ENCODE data around the gene BRD2. TPM values are rescaled to one million over a fixed set of nuclear protein-coding genes. Genes with fewer than 3 reads are reported as not detected.

The BRD2 gene
- total RNA-seq, 3 donors from 2014 or later = 133 to 195 (median 168) TPM

GRCh38 chr6:32967151-32968091, 973 bp upstream of the BRD2 start:
- TF ChIP-seq CTCF (IDR thresholded peaks at IDR 0.05) = peak; percentile 44
- no peak for ATAC-seq
- no peaks in the 10 kb centered on the region for H3K36me3 ChIP-seq (ENCODE audit: low read depth)
- DNase-seq = no peak
- H3K4me3 ChIP-seq = peak overlapping the region; percentile 66
- intact Hi-C loops (cut with DNase I, micrococcal nuclease) = no loop called here
- no peaks in the 10 kb centered on the region for H3K9me3 ChIP-seq
- H3K4me1 ChIP-seq (ENCODE audit: low read depth) = peaks cover 16% of the 10 kb centered on the region

- no peaks in the 10 kb centered on the region for H3K36me3 ChIP-seq (ENCODE audit: low read depth)
- intact Hi-C loops (cut with DNase I, micrococcal nuclease) = no loop called here
- H3K4me1 ChIP-seq (ENCODE audit: low read depth) = peaks cover 16% of the 10 kb centered on the region
- H3K9me3 ChIP-seq = no peaks in the 10 kb centered on the region
- peak overlapping the region; percentile 66 for H3K4me3 ChIP-seq
- TF ChIP-seq CTCF (IDR thresholded peaks at IDR 0.05) = no peak
- ATAC-seq (peak; percentile 42), DNase-seq (peak; percentile 78 to 84 (median 79))
These were observed 682 bp downstream of the BRD2 start for GRCh38 chr6:32968867-32969684.

GRCh38 chr6:32969685-32970412, 1.5 kb downstream of the BRD2 start:
- intact Hi-C loops (cut with DNase I, micrococcal nuclease) = no loop called here
- Histone ChIP-seq H3K9me3 (no peaks in the 10 kb centered on the region), H3K36me3 (ENCODE audit: low read depth) (no peaks in the 10 kb centered on the region), H3K4me1 (ENCODE audit: low read depth) (peaks cover 19% of the 10 kb centered on the region), H3K4me3 (peak overlapping the region; percentile 66)
- peak; percentile 21 for ATAC-seq
- TF ChIP-seq CTCF (IDR thresholded peaks at IDR 0.05) = no peak
- peak; percentile 81 to 85 (median 83) for DNase-seq

GRCh38 chr6:32970413-32971241, 2.2 kb downstream of the BRD2 start:
- H3K36me3 ChIP-seq (ENCODE audit: low read depth) = peaks cover 4% of the 10 kb centered on the region
- intact Hi-C loops (cut with DNase I, micrococcal nuclease) = no loop called here
- no peaks in the 10 kb centered on the region for H3K9me3 ChIP-seq
- peak; percentile 39 for ATAC-seq
- peak; percentile 91 to 94 (median 93) for DNase-seq
- H3K4me3 ChIP-seq = peak overlapping the region; percentile 66
- TF ChIP-seq CTCF (IDR thresholded peaks at IDR 0.05) = no peak
- peaks cover 26% of the 10 kb centered on the region for H3K4me1 ChIP-seq (ENCODE audit: low read depth)

Measured in mucosa of descending colon (tissue), 3 donors.